Stimulated activated naive CD4-positive, alpha-beta T cell treated with Interleukin-2 at 50 U/mL for 16 hours (primary cell): Measurements from ENCODE around the gene TANC1.

Experiments used
- DNase-seq: peaks from one replicate; lab custom pipeline; 2025; lab: John Stamatoyannopoulos, UW

Gene TANC1

DNA sequence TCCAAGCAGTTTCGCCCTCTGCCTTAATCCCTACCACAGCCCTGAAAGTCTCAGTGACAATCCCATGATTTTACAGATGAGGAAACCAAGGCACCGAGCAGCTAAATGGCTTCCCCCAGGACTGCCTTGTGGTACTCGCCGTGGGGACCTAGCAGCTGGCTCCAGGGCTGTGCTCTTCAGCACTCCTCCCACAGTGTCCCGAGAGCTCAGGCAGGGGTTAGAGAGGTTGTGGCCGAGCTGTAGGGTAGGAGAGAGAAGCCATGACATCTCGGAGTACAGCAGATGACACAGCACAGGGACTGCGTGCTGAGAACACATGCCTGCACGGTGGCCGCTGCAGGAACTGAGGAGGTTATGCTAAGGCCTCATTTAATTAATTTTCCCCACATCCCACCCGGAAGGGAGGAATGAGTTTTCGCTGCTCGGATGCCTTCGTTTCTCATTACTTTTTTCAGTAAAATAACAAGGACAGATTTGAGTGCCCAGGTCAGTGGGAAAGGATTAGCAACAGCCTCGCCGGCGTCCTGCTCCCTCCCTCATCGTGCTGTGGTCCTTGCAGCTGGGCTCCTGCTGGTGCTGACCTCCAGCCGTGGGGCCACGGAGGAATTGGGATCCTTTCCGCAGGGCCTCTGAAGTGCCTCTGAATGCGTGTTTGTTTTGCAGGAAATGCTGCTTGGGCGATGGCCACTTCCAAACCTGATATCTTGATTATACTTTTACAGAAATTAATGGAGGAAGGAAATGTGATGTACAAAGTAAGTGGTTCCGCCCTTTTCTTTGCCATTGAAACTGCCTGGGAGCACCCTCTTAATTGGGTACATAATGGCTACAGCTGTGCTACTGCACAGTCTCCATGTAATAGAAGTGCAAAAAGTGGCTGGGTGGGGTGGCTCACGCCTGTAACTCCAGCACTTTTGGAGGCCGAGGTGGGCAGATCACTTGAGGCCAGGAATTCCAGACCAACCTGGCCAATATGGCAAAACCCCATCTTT lies 256.9 kb downstream of the TANC1 start:
- DNase-seq, result no peak

DNA sequence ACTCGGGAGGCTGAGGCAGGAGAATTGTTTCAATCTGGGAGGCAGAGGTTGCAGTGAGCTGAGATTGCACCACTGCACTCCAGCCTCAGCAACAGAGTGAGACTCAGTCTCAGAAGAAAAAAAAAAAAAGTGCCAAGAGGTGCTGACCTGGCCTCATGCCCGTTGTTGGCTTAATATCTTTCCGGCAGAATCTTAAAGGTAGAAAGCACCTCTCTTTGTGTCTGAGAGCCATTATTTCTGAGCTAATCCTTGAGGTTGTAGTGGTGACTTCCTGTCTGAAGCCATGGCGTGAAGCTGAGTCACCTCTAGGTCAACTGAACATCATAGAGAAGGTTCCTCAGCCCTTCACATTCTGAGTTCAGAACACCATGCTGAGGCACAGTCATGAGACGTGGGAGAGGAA lies 257.6 kb downstream of the TANC1 start:
- DNase-seq, result no peak

DNA sequence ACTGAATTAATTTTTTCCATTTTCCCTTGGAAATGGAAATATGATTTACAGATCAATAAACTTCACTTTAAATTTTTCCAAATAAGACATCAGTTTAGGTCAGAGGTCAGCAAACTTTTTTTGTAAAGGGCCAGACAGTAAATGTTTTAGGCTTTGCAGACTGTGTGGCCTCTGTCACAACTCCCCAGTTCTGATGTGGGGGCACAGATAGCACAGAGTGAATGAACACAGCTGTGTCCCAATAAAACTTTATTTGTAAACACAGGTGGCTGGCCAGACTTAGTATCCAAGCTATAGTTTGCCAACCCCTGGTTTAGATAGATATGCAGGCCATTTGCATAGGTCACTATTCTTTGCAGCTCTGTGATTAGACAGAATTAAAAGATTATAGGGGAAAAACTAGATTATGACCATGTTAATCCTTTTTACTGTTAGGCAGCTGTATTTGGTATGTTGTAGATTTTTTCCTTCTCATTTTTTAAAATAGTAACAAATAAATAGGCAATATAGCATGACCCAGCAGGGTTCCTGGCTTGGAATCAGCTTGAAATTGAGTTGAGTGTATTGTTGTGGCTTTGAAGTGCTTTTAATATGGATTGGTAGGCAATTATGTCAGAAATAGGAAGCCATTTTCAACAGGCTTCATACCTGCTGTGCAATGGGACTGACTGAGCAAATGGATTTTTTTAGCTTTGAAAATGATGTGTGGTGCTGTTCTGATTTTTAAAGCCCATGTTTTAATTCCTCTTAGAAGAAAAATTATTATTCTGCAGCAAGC lies 258.4 kb downstream of the TANC1 start:
- no peak for DNase-seq

DNA sequence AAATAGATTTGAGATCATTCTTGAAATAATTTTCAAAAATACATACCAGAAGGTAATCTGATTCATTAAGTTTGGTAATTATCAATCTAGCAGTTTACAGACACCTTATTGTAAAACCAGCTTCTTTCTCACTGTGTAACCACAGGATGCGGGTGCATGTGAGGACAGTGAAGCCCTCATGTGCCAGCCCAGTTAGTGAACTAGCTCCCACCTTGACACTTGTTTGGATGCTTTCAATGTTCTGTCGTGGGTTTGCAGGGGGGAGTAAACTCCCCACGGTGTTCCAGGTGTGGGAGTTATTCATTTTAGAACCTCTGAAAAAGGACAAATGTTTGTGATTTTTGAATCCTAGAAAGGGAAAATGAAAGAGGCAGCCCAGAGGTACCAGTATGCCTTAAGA lies 259.0 kb downstream of the TANC1 start:
- DNase-seq, result no peak

DNA sequence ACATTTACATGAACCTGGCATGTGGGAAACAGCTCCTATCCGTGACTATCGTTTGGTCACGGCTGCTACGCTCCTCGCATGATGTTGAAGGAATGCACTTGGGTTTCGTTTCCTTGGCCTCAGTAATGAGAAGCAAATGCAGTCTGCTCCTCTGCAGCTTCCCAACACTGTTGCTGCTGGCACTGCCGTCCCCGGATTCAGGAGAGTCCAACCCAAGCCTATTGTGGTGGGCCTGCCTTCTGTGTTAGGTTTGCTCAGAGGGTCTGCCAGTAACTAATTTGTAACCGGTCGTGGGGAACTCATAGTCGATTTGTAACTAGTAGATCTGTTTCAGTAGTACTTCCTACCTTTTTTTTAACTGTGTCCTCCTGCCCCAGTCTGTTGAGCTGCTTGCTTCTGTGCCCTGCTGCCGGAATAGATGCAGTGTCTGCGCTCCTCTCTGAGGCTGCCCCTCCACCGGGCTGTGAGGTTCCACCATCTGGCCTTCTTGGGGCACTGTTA lies 259.7 kb downstream of the TANC1 start:
- no peak for DNase-seq

DNA sequence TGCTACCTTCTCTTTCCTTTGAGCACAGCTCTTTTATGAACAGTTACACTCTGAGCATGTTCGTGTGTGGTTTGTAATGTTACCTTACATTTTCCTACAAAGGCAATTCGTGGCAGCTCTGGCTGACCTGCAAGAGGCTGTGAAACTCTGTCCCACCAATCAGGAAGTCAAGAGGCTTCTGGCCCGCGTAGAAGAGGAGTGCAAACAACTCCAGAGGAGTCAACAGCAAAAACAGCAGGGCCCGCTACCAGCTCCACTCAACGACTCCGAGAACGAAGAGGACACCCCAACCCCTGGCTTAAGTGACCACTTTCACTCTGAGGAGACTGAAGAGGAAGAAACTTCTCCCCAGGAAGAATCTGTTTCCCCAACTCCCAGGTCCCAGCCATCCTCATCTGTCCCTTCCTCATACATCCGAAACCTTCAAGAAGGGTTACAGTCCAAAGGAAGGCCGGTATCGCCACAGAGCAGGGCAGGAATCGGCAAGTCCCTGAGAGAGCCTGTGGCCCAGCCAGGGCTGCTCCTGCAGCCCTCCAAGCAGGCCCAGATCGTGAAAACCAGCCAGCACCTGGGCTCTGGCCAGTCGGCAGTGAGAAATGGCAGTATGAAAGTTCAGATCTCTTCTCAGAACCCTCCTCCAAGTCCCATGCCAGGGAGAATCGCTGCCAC lies 261.2 kb downstream of the TANC1 start:
- DNase-seq, result no peak

DNA sequence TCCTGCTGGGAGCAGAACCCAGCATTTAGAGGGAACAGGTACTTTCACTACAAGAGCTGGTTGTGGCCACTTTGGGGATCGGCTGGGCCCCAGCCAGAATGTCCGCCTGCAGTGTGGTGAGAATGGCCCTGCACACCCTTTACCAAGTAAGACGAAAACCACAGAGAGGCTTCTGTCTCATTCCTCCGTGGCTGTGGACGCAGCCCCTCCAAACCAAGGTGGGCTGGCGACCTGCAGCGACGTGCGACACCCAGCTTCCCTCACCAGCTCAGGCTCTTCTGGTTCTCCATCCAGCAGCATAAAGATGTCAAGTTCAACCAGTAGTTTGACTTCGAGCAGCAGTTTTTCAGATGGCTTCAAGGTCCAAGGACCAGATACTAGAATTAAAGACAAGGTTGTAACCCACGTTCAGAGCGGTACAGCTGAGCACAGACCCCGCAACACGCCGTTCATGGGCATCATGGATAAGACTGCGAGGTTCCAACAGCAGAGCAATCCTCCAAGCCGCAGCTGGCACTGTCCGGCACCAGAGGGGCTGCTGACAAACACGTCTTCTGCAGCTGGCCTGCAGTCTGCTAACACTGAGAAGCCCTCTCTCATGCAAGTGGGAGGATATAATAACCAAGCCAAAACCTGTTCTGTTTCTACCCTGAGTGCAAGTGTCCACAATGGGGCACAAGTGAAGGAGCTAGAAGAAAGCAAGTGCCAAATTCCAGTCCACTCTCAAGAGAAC lies 261.9 kb downstream of the TANC1 start:
- DNase-seq, result no peak

DNA sequence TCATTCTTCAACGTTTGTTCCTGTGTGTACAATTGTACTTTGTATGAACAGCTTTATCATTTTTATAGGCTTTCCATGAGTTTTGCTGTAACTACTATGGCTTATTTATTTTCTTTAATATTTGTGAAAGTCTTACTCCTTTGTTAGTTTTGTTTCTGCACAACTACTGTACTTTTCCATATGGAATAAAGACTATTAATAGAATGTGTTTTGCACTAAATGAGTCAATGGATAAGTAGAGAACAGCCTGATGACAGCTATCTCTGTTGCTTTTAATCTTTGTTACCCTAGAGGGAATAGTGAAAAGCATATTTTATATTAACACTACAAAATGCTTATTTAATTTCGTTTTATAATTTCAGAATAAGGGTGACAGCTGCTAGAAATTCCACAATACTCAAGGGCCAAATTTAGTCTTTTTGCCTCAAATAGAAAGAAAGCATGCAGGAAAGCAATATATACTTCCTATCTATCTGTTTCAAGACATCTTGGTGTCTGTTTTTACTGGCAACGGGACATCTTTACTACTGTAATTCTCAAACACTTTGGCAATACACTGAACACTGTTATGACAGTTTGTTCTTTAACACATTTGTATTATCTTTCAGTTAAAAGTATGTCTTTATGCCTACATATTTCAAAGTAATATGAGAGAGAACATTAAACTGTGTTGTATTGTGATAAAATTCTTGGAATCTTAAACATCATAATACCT lies 264.2 kb downstream of the TANC1 start:
- DNase-seq, result no peak

DNA sequence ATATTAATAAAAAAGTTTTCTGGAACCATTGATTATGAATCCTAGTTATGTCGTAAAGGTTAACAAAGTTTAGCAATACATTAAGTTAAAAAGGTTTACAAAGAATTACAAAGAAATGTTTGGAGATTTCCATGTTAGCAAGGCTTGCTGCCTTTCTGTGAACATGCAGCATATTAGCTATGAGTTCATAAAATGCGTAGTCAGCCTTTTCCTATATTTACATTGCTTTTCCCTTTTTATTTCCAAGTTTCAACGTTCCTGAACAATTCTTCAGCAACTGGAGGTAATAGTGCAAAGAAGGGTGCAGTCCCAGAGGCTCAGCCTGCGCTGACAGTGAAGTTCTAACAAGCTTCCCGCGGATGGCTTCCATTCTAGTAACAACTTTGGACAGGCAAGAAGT lies 266.4 kb downstream of the TANC1 start:
- DNase-seq, result no peak

DNA sequence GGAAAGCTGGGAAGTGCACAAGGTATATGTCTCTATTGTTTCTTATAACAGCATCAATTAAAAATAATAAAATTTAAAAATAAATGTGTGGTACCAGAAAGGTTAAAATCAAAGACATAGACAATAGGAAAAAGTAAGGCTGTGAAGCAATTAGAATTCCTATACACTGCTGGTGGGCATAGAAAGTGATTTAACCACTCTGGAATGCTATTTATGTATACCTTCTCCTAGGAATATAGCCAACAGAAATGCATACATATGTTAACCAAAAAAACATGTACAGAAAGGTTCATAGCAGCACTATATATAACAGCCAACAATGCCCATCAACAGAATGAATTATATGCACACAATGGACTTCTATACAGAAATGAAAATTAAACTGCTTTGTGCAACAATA lies 275.1 kb downstream of the TANC1 start:
- no peak for DNase-seq

DNA sequence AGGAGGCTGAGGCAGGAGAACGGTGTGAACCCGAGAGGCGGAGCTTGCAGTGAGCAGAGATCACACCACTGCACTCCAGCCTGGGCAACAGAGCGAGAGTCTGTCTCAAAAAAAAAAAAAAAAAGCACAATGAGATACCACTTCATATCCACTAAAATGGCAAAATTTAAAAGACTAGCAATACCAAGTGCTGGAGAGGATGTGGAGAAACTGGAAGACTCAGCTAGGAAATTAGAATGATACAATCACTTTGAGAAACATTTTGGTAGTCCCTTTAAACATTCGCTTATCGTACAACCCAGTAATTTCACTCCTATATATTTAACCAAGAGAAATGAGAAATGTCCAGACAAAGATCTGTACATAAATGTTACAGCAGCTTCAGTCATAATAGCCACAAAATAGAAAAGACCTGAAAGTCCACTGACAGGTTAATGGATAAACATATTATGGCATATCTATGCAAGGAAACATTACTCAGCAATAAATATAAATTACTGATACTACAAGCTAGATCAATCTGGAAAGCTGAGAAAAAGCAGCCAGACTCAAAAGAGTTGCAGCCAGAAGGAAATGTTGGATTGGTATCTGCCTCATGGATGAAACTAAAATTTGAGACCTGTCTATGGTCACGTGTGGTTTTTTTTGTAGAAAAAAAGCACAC lies 278.0 kb downstream of the TANC1 start:
- no peak for DNase-seq

DNA sequence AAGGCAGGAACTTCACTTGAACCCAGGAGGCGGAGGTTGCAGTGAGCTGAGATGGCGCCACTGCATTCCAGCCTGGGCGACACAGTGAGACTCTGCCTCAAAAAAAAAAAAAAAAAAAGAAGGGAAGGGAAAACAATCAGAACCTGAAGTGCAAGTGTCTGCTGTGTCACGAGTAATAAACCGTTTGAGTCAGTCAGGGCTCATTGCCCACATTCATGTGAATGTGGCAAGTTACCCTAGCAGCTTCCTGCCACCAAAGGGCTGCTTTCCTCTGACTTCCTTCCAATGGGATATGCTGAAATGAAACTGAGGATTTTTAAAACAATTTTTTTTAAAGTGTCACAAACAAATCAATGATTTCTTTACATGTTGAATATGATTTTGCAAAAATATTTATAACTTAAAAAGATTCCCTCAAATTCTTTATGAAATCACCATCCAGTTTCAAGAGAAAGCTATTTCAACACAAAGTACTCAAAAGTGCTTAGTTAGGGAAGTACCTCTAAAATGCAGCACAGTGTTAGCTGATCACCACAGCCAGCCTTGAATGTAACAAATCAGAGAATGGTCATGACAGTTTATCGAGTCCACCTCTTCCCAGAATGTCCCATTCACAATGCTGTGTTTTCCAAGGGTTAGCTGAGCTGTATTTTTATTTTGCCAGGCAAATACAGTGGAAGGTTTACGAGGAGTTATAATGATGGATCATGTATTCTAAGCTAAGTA lies 281.7 kb downstream of the TANC1 start:
- no peak for DNase-seq

DNA sequence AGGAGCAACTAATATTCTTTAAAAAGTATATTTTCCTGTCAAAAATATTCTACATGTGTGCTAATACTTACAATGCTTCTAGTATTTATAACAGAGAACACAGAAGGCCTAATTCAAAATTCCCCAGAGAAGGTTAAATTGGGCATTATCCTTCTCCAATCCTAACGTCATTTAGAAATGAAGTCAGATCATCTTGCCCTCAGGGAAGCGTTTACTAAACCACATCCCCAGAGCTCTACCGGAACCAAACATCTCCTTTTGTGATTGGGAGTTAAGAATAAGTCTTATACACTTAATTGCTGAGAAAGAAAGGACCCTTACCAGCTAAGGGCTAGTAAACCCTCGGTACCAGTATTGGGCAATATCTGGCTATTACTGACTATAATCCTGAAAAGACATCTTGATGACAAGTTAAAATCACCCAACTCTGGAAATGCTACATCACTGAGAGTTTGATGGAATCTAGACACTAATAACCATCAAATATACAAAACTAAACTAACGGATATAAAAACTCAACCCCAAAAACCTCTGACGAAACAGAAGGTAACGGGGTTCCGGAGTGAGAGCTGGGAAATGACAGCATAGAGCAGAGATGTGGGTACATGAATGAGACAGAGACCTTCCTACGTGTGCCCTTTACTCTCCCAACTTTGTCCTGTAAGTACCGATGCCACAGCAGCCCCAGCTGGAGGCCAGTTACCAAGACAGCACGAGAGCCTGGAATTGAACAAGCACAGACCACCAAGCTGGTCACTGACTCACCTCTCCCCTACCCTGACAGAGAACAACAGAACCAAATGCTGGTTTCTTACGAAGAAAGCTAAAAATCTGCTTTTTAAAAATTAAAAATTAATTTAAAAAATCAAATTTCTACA lies 283.1 kb downstream of the TANC1 start:
- DNase-seq, result no peak

DNA sequence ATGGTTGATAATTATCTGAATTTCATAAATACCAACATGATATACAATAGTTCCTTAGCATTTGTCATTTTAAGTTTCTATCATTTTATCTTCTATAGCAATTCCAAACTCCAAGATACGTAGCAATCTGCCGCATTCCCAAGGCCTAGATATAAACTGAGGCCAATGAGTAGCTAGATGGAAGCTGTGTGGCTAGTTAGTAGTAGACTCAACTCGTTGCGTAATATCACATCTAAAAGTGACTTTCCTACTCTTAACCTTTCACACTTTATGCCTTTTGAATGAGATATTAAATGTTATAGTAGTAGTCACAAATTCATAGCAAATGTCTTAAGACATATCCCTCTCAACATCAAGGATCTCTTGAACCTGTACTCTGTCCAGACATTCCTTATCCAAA lies 284.5 kb downstream of the TANC1 start:
- no peak for DNase-seq

DNA sequence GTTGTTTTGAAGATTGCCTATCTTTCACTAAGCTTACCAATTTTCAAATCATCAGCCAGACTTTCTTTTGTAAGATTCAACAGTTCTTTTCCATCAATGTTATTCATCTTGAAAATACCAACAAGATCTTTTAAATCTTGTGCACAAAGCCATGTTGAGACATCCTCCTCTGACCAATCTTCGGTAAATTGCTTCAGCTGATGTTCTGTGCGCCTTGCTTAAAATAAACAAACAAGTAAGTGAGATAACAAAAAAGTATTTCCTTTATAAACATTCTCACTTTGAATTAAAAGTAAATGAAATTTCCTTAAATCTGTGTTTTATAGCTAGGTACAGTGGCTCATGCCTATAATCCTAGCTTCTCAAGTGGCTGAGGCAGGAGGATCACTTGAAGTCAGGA lies 287.7 kb downstream of the TANC1 start:
- DNase-seq, result no peak

DNA sequence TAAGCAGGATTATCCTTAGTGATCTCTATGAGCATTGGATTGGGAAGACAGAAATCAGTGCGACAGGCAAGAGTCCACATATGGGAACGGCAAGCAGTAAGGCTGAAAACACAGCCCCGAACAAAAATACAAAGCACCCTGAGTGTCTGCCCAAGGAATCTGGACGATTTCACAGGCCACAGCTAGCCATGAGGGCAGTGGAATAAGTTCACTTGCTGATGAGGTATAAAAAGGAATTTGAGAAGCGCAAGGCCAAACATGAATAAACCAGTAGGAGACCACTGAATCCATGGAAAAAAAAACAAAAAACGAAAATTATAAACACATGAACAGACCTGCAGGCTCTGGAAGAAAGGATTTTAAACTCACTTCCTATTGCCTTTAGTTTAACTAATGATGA lies 293.8 kb downstream of the TANC1 start:
- DNase-seq, result no peak

DNA sequence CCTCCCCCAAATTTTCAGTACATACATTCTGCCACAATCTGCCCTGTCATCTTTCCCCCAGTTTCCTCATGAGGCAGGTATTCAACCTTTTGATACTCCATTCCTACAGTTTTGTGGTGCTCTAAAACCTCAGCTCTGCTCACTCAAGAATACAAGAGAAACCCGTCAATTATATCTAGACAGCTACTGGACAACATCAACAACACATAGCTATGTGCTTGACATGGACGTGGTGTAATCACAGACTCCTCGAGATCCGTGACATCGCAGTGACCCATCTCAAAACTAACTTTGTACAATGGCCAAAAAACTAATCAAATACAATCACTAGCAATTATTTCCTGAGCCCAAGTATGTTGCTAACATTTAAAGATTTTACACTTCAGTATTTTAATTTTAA lies 294.5 kb downstream of the TANC1 start:
- DNase-seq, result no peak

DNA sequence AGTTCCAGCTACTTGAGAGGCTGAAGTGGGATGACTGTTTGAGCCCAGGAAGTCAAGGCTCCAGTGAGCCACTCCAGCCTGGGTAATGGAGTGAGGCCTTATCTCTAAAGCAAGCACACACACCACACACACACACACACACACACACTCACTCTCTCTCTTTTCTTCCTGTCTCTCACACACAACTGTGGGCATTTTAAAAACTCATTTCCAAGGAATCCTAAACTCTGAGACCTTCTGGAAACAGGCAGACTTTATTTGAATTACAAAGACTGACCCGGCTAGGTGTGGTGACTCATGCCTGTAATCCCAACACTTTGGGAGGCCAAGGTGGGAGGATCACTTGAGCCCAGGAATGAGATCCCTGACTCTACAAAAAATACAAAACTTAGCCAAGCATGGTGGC lies 296.7 kb downstream of the TANC1 start:
- DNase-seq, result no peak

DNA sequence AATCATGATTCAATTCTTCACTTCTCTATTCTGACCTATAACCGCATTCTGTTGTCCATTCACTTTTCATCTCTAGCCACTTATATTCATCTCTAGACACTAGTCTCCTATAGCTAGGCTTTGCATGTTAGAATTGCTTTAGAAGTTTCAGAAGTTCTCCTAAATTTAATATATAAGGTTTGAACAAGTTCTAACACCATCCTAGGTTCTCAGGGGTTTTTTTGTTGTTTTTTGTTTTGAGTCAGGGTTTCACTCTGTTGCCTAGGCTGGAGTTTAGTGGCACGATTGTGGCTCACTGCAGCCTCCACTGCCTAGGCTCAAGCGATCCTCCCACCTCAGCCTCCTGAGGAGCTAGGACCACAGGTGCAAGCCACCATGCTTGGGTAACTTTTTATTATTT lies 298.1 kb downstream of the TANC1 start:
- DNase-seq, result no peak
